Measurements from ENCODE around the gene NDST1. TPM values are rescaled to one million over a fixed set of nuclear protein-coding genes. Genes with fewer than 3 reads are reported as not detected.

The NDST1 gene
- total RNA-seq, 1 experiment from 2014 or later, result 33.1 TPM

DNA sequence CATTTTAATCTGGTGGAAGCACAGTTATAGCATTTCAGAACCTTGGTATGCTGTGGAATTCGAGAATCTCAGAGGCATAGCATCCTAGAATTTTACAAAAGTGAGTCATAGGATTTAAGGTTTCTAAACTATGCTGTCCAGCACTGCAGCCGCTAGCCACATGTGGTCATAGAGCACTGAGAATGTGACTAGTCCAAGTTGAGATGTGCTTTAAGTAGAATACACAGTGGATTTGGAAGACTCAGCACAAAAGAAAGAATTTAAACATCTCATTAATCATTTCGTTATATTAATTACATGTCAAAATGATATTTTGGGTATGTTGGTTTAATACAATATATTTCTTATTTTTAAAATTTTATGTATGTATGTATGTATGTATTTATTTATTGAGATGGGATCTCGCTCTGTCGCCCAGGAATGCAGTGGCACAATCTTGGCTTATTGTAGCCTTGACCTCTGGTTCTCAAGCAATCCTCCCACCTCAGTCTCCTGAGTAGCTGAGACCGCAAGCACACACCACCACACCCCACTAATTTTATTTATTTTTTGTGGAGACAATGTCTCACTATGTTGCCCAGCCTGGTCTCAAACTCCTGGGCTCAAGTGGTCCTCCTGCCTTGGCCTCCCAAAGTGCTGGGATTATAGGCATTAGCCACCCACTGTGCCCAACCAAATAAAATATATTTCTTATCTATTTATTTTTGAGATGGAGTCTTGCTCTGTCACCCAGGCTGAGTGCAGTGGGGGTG lies 38.0 kb upstream of the NDST1 start:
- BruUV-seq (replicated peaks), result no TSS peak
- H2AFZ ChIP-seq (ENCODE audit: low read depth, low read length, poor library complexity, severe bottlenecking), result no peak overlapping the region
- intact Hi-C loops (cut with micrococcal nuclease), result no loop called here
- no peaks in the 10 kb centered on the region for H3K79me2 ChIP-seq (ENCODE audit: insufficient read depth, low read length)
- CTCF ChIA-PET, result no interaction called here
- H3K4me2 ChIP-seq (ENCODE audit: low read length), result peak overlapping the region; percentile 31; the same call in 1 of the 2 replicates
- no peaks in the 10 kb centered on the region for H3K36me3 ChIP-seq (ENCODE audit: control insufficient read depth in 1 of 2, insufficient read depth in 2 of 2, low read length in 2 of 2)
- TF ChIP-seq SIN3A (IDR thresholded peaks at IDR 0.05; ENCODE audit: low read depth) (no peak), EZH2phosphoT487 (IDR thresholded peaks at IDR 0.05; ENCODE audit: borderline replicate concordance) (no peak), YY1 (IDR thresholded peaks at IDR 0.05; ENCODE audit: extremely low read depth, insufficient replicate concordance, low read depth, low read length) (no peak), TCF7L2 (IDR thresholded peaks at IDR 0.05; ENCODE audit: borderline replicate concordance, extremely low read depth, insufficient read depth, insufficient read length) (no peak), CBX3 (IDR thresholded peaks at IDR 0.05; ENCODE audit: low read depth) (no peak), SP1 (IDR thresholded peaks at IDR 0.05; ENCODE audit: low read depth) (no peak), JUND (IDR thresholded peaks at IDR 0.05) (no peak)
- H4K20me1 ChIP-seq (ENCODE audit: insufficient read depth), result no peaks in the 10 kb centered on the region
- H3K4me1 ChIP-seq (ENCODE audit: control insufficient read depth in 1 of 2, insufficient read depth in 2 of 2, low read length in 2 of 2), result peaks cover 18 to 37% of the 10 kb centered on the region in 2 experiments
- H3K27ac ChIP-seq (ENCODE audit: low read depth, low read length), result no peak overlapping the region
- POLR2A ChIA-PET, result no interaction called here
- DNase-seq (ENCODE audit: low read depth, low spot score) (no peak), ATAC-seq (peak; percentile 40; the same call in 1 of the 2 replicates)
- no peak overlapping the region for H3K4me3 ChIP-seq (replicated peaks in 1 of 2; ENCODE audit: low read depth in 1 of 2, low read length in 2 of 2)
- RAD21 ChIA-PET (ENCODE audit: low non-redundant PET in 1 of 2, low total read pairs in 2 of 2, uncharacterized antibody in 2 of 2, unreplicated experiment in 2 of 2), result no interaction called here
- H3K9me3 ChIP-seq (ENCODE audit: control insufficient read depth in 1 of 2, insufficient read depth in 1 of 2, low read depth in 1 of 2, low read length in 2 of 2), result no peaks in the 10 kb centered on the region
- H3K9me2 ChIP-seq (ENCODE audit: insufficient read depth), result no peaks in the 10 kb centered on the region
- H3K27me3 ChIP-seq (ENCODE audit: insufficient read depth, low read length), result no peaks in the 10 kb centered on the region
- no peak overlapping the region for H3K9ac ChIP-seq (ENCODE audit: low read length)

DNA sequence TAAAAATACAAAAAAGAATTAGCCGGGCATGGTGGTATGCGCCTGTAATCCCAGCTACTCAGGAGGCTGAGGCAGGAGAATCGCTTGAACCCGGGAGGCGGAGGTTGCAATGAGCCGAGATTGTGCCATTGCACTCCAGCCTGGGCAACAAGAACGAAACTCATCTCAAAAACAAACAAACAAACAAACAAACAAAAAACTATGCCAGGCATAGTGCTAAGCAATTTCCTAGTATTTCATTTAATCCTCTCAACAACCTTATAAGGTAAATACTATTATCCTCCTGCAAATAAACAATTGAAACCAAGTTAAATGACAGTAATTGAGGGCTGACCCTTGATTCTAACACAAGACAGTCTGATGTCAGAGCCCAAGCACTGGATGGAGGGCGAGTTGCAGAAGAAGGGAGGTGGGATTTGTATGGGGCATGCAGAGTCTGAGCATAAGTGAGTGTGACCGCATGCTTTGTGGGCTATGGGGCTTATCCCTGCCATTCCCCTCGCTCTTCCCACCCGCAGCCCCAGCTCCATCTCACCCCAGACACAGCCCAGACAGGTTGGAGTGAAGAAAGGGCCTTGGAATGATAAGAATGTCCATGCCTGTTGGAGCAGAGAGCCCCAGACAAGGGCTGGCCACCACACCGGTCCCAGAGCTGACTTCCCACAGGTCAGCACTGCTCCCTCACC lies 34.1 kb upstream of the NDST1 start:
- no peaks in the 10 kb centered on the region for H4K20me1 ChIP-seq (ENCODE audit: insufficient read depth)
- DNase-seq (ENCODE audit: low read depth, low spot score) (no peak), ATAC-seq (peak; percentile 80)
- H3K27ac ChIP-seq (ENCODE audit: low read depth, low read length), result no peak overlapping the region
- no peak overlapping the region for H3K9ac ChIP-seq (ENCODE audit: low read length)
- no peaks in the 10 kb centered on the region for H3K27me3 ChIP-seq (ENCODE audit: insufficient read depth, low read length)
- peaks cover 18 to 49% of the 10 kb centered on the region in 2 experiments for H3K4me1 ChIP-seq (ENCODE audit: control insufficient read depth in 1 of 2, insufficient read depth in 2 of 2, low read length in 2 of 2)
- no peaks in the 10 kb centered on the region for H3K9me3 ChIP-seq (ENCODE audit: control insufficient read depth in 1 of 2, insufficient read depth in 1 of 2, low read depth in 1 of 2, low read length in 2 of 2)
- ChIA-PET RAD21 (ENCODE audit: low non-redundant PET in 1 of 2, low total read pairs in 2 of 2, uncharacterized antibody in 2 of 2, unreplicated experiment in 2 of 2) (no interaction called here), POLR2A (interaction anchor here (1.2 kb wide), 1 partner anchor 24 kb away, joined by 3 read pairs; no protein-coding TSS in a partner anchor), CTCF (interaction anchor here (0.7 to 1.1 kb wide), 2 partner anchors 14 to 306 kb away, joined by 3 read pairs; no protein-coding TSS in a partner anchor)
- TF ChIP-seq ZFX (IDR thresholded peaks at IDR 0.05), result no peak
- TF ChIP-seq, protein P1, sequence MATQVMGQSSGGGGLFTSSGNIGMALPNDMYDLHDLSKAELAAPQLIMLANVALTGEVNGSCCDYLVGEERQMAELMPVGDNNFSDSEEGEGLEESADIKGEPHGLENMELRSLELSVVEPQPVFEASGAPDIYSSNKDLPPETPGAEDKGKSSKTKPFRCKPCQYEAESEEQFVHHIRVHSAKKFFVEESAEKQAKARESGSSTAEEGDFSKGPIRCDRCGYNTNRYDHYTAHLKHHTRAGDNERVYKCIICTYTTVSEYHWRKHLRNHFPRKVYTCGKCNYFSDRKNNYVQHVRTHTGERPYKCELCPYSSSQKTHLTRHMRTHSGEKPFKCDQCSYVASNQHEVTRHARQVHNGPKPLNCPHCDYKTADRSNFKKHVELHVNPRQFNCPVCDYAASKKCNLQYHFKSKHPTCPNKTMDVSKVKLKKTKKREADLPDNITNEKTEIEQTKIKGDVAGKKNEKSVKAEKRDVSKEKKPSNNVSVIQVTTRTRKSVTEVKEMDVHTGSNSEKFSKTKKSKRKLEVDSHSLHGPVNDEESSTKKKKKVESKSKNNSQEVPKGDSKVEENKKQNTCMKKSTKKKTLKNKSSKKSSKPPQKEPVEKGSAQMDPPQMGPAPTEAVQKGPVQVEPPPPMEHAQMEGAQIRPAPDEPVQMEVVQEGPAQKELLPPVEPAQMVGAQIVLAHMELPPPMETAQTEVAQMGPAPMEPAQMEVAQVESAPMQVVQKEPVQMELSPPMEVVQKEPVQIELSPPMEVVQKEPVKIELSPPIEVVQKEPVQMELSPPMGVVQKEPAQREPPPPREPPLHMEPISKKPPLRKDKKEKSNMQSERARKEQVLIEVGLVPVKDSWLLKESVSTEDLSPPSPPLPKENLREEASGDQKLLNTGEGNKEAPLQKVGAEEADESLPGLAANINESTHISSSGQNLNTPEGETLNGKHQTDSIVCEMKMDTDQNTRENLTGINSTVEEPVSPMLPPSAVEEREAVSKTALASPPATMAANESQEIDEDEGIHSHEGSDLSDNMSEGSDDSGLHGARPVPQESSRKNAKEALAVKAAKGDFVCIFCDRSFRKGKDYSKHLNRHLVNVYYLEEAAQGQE (IDR thresholded peaks at IDR 0.05; ENCODE audit: low read depth), result no peak
- no peak for TF ChIP-seq RAD21 (IDR thresholded peaks at IDR 0.05; ENCODE audit: low read depth)
- TF ChIP-seq SIN3A (IDR thresholded peaks at IDR 0.05; ENCODE audit: low read depth), result no peak
- TF ChIP-seq, protein P2, sequence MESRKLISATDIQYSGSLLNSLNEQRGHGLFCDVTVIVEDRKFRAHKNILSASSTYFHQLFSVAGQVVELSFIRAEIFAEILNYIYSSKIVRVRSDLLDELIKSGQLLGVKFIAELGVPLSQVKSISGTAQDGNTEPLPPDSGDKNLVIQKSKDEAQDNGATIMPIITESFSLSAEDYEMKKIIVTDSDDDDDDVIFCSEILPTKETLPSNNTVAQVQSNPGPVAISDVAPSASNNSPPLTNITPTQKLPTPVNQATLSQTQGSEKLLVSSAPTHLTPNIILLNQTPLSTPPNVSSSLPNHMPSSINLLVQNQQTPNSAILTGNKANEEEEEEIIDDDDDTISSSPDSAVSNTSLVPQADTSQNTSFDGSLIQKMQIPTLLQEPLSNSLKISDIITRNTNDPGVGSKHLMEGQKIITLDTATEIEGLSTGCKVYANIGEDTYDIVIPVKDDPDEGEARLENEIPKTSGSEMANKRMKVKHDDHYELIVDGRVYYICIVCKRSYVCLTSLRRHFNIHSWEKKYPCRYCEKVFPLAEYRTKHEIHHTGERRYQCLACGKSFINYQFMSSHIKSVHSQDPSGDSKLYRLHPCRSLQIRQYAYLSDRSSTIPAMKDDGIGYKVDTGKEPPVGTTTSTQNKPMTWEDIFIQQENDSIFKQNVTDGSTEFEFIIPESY (IDR thresholded peaks at IDR 0.05; ENCODE audit: extremely low read depth, insufficient replicate concordance, low read length), result no peak
- no peak for TF ChIP-seq POLR2A (IDR thresholded peaks at IDR 0.05; ENCODE audit: borderline replicate concordance, extremely low read depth, insufficient read depth, insufficient read length)
- TF ChIP-seq YY1 (IDR thresholded peaks at IDR 0.05; ENCODE audit: extremely low read depth, insufficient replicate concordance, low read depth, low read length), result no peak
- TF ChIP-seq EGR1 (IDR thresholded peaks at IDR 0.05; ENCODE audit: low read depth), result no peak
- intact Hi-C loops (cut with micrococcal nuclease), result no loop called here
- BruUV-seq (replicated peaks), result no TSS peak
- H3K4me3 ChIP-seq (replicated peaks in 1 of 2; ENCODE audit: low read depth in 1 of 2, low read length in 2 of 2), result no peak overlapping the region
- no peaks in the 10 kb centered on the region for H3K9me2 ChIP-seq (ENCODE audit: insufficient read depth)
- H3K79me2 ChIP-seq (ENCODE audit: insufficient read depth, low read length), result no peaks in the 10 kb centered on the region
- no peaks in the 10 kb centered on the region for H3K36me3 ChIP-seq (ENCODE audit: control insufficient read depth in 1 of 2, insufficient read depth in 2 of 2, low read length in 2 of 2)
- peak overlapping the region; percentile 10 for H2AFZ ChIP-seq (ENCODE audit: low read depth, low read length, poor library complexity, severe bottlenecking)
- H3K4me2 ChIP-seq (ENCODE audit: low read length), result peak overlapping the region; percentile 69
